Keratinocyte (primary cell): ENCODE results near the gene MRPS22. TPM values are rescaled to one million over a fixed set of nuclear protein-coding genes. Genes with fewer than 3 reads are reported as not detected.

Source experiments
- DNase-seq: peaks from one replicate; pipeline ENCODE4 v3.0.0-alpha.2; 2011; ENCODE audit warnings: low read depth, missing footprints, low spot score
- FAIRE-seq: peaks from 2 replicates; lab custom pipeline; 2011; peaks lifted over from hg19 to GRCh38; lab: Jason Lieb, UNC
- H2AFZ ChIP-seq: 2 replicates; pipeline ENCODE4 v1.6.0; 2012; ENCODE audit warnings: low read length, control low read depth, inconsistent platforms; ENCODE audit not compliant: control insufficient read depth
- H3K27ac ChIP-seq: 2 replicates; pipeline ENCODE4 v1.5.1; 2011; ENCODE audit warnings: low read length; ENCODE audit not compliant: control insufficient read depth, insufficient read depth
- H3K27me3 ChIP-seq: 3 replicates; pipeline ENCODE4 v1.6.0; 2011; ENCODE audit warnings: low read length; ENCODE audit not compliant: control insufficient read depth, insufficient read depth; ENCODE audit errors: extremely low read depth
- H3K36me3 ChIP-seq, 2 experiments: 2 replicates in 1 of 2; 3 replicates in 1 of 2; pipeline ENCODE4 v1.5.1; 2011; ENCODE audit warnings: low read length in 2 of 2, mild to moderate bottlenecking in 1 of 2; ENCODE audit not compliant: control insufficient read depth in 2 of 2, insufficient read depth in 2 of 2; ENCODE audit errors: extremely low read depth in 1 of 2
- H3K4me1 ChIP-seq: 3 replicates; pipeline ENCODE4 v1.5.1; 2011; ENCODE audit warnings: low read length; ENCODE audit not compliant: control insufficient read depth, insufficient read depth; ENCODE audit errors: extremely low read depth
- H3K4me2 ChIP-seq: 3 replicates; pipeline ENCODE4 v1.6.0; 2011; ENCODE audit warnings: low read depth, low read length; ENCODE audit not compliant: control insufficient read depth, insufficient read depth; ENCODE audit errors: extremely low read depth
- H3K4me3 ChIP-seq, 3 experiments: fragments of 200-600 bp in 1 of 3; sonication (generic) in 1 of 3; 2 replicates in 2 of 3; 3 replicates in 1 of 3; pipeline ENCODE4 v1.5.1; 2011 to 2016; ENCODE audit warnings: low read length in 3 of 3, mild to moderate bottlenecking in 3 of 3, control low read depth in 2 of 3, inconsistent platforms in 1 of 3, low read depth in 1 of 3, mixed read lengths in 1 of 3, mixed run types in 1 of 3, moderate library complexity in 1 of 3; ENCODE audit not compliant: control insufficient read depth in 2 of 3, insufficient read depth in 2 of 3; ENCODE audit errors: extremely low read depth in 1 of 3
- H3K79me2 ChIP-seq: 2 replicates; pipeline ENCODE4 v1.6.0; 2012; ENCODE audit warnings: low read length; ENCODE audit not compliant: control insufficient read depth, insufficient read depth
- H3K9ac ChIP-seq: 3 replicates; pipeline ENCODE4 v1.6.0; 2011; ENCODE audit warnings: low read length; ENCODE audit not compliant: control insufficient read depth, insufficient read depth; ENCODE audit errors: extremely low read depth
- H3K9me1 ChIP-seq: 3 replicates; pipeline ENCODE4 v1.6.0; 2011; ENCODE audit warnings: low read length; ENCODE audit not compliant: control insufficient read depth, insufficient read depth; ENCODE audit errors: extremely low read depth
- H3K9me3 ChIP-seq: 2 replicates; pipeline ENCODE4 v1.5.1; 2012; ENCODE audit warnings: low read depth, low read length; ENCODE audit not compliant: control insufficient read depth
- H4K20me1 ChIP-seq: 3 replicates; pipeline ENCODE4 v1.6.0; 2011; ENCODE audit warnings: low read length; ENCODE audit not compliant: control insufficient read depth, insufficient read depth; ENCODE audit errors: extremely low read depth
- EZH2 ChIP-seq: IDR thresholded peaks from one replicate; pipeline ENCODE4 v1.6.1; 2012; ENCODE audit warnings: inconsistent platforms, mild to moderate bottlenecking, low read length, moderate library complexity
- dilution Hi-C: fragments of 300-500 bp; cut with MboI; formaldehyde crosslinking; loops from one replicate; pipeline ENCODE4 v1.7.0; 2020; ENCODE audit warnings: low sequenced_read_pairs; ENCODE audit not compliant: extremely low pct_ligation_motif_present
- polyA plus RNA-seq, 5 experiments: library from polyadenylated mRNA; depleted of rRNA in 3 of 5; stranded (reverse) in 3 of 5; stranded (forward) in 1 of 5; unstranded in 1 of 5; fragments of >200 nt; gene quantifications; 1 replicate in 1 of 5; 2 replicates in 3 of 5; 3 replicates in 1 of 5; pipeline versions ENCODE4 v1.2.1 to v1.2.3, GENCODE V29; 2011 to 2012; ENCODE audit warnings: missing spikeins in 2 of 5, low read depth in 1 of 5, low replicate concordance in 1 of 5
- TF ChIP-seq, protein P1 (sequence below), 3 experiments: IDR thresholded peaks in 1 of 3; conservative IDR thresholded peaks in 1 of 3; optimal IDR thresholded peaks in 1 of 3; 2 replicates in 2 of 3; 3 replicates in 1 of 3; pipeline versions ENCODE3 to v1.5.1; 2011; ENCODE audit warnings: low read length in 3 of 3, mild to moderate bottlenecking in 3 of 3, moderate library complexity in 2 of 3, control low read depth in 1 of 3, inconsistent platforms in 1 of 3; ENCODE audit not compliant: insufficient read depth in 2 of 3; ENCODE audit errors: extremely low read depth in 1 of 3

MRPS22 gene
- polyA plus RNA-seq, 1 donor (not counting 4 experiments of a cell fraction or from before 2014, with no cell fraction given): 91.9 TPM

DNA sequence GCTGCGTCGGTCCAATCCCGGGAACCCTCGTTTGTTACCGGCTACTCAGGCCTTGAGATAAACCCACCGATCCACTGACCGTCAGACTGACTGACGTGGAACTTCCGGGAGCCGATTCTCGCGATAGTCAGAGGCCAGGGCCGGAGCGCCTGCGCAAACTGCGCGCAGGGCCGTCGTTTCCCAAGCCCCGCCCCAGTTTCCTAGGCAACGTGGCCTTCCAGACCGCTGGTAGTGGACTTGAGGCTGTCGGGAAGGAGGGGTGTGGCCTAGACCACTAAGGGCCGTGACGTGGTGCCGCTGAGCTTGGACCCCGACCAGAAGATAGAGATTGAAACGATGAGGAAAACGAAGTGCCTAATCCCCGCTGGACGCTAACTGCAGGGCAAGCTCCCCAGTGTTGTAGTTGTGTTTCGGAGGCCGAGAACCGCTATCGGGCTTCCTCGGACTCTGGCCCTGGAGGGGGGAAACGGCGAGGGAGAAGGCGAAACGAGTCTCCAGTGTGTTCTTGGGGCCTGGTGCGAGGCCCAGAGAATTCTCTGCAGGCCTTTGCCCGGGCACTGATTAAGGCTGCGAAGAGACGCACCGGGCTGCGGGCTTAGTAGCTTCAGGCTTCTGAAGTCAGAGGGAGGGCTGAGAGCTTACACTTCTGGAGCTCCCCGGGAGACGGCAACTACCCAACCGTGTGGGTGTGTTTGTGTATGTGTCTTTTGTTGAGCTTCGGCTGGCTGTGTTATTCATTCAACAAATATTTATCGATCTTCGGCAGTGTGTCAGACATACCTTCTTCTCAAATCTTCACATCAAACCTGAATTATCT lies 45.9 kb downstream of the MRPS22 start, which contains the start of gene COPB2:
TSS of gene COPB2 (minus strand) at position 96 of the 817 bp plus-strand sequence. CDS start 97 bp downstream, outside the sequence.
- no peaks in the 10 kb centered on the region for H3K36me3 ChIP-seq
- peak within 1 kb of the TSS; percentile 88 for H2AFZ ChIP-seq
- dilution Hi-C loops: no loop called here
- no peaks in the 10 kb centered on the region for H3K9me1 ChIP-seq
- H3K9me3 ChIP-seq: no peaks in the 10 kb centered on the region
- peak within 1 kb of the TSS; percentile 81 to 97 (median 95) for H3K4me3 ChIP-seq
- H3K4me1 ChIP-seq: peaks cover 4% of the 10 kb centered on the region
- H3K27me3 ChIP-seq: no peaks in the 10 kb centered on the region
- H3K27ac ChIP-seq: peak within 1 kb of the TSS; percentile 96
- H4K20me1 ChIP-seq: no peaks in the 10 kb centered on the region
- H3K9ac ChIP-seq: peak within 1 kb of the TSS; percentile 95
- TF ChIP-seq, protein P1, sequence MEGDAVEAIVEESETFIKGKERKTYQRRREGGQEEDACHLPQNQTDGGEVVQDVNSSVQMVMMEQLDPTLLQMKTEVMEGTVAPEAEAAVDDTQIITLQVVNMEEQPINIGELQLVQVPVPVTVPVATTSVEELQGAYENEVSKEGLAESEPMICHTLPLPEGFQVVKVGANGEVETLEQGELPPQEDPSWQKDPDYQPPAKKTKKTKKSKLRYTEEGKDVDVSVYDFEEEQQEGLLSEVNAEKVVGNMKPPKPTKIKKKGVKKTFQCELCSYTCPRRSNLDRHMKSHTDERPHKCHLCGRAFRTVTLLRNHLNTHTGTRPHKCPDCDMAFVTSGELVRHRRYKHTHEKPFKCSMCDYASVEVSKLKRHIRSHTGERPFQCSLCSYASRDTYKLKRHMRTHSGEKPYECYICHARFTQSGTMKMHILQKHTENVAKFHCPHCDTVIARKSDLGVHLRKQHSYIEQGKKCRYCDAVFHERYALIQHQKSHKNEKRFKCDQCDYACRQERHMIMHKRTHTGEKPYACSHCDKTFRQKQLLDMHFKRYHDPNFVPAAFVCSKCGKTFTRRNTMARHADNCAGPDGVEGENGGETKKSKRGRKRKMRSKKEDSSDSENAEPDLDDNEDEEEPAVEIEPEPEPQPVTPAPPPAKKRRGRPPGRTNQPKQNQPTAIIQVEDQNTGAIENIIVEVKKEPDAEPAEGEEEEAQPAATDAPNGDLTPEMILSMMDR (optimal IDR thresholded peaks at IDR 0.05 in 1 of 3, IDR thresholded peaks at IDR 0.05 in 1 of 3, conservative IDR thresholded peaks at IDR 0.05 in 1 of 3; ENCODE audit: extremely low read depth in 1 of 3, insufficient read depth in 2 of 3, low read length in 3 of 3): no peak
- no peak for TF ChIP-seq EZH2
- DNase-seq (peak; percentile 87), FAIRE-seq (peak; percentile 75)
- peaks cover 46% of the 10 kb centered on the region for H3K79me2 ChIP-seq
- peak within 1 kb of the TSS; percentile 80 for H3K4me2 ChIP-seq

DNA sequence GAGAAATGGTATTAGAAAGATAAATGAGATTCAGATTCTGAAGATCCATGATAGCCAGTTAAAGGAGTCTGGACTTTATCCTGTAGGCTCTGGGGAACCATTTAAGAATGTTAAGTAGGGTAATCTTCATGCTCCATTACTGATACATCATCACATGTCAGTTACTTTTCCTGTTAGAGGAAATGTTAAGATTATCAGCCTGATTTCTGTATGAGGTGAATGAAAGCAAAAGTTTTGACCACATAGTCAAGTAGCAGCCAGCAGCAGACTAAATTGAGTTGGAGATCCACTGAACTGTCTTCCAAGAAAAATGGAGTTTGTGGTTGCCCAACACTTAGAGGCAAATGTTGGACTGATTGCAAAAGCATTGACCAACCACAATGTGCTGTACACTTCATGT lies 50.3 kb downstream of the MRPS22 start:
- no peak for FAIRE-seq
- Histone ChIP-seq H3K9ac (no peak overlapping the region), H4K20me1 (no peaks in the 10 kb centered on the region), H3K9me3 (no peaks in the 10 kb centered on the region), H3K27me3 (no peaks in the 10 kb centered on the region), H3K27ac (no peak overlapping the region), H2AFZ (no peak overlapping the region), H3K4me3 (no peak overlapping the region), H3K9me1 (no peaks in the 10 kb centered on the region), H3K4me2 (no peak overlapping the region), H3K79me2 (peaks cover 4% of the 10 kb centered on the region), H3K36me3 (no peaks in the 10 kb centered on the region), H3K4me1 (no peaks in the 10 kb centered on the region)
- no peak for DNase-seq
- TF ChIP-seq, protein P1 (optimal IDR thresholded peaks at IDR 0.05 in 1 of 3, IDR thresholded peaks at IDR 0.05 in 1 of 3, conservative IDR thresholded peaks at IDR 0.05 in 1 of 3; ENCODE audit: extremely low read depth in 1 of 3, insufficient read depth in 2 of 3, low read length in 3 of 3): no peak
- no peak for TF ChIP-seq EZH2
- dilution Hi-C loops: no loop called here
